ENCODE data around the gene ZDHHC14.
"Not testable (repeated sequence)": the region's sequence is repeated elsewhere in the genome, so short reads cannot be mapped to it uniquely, and the experiment has no call there.

Gene ZDHHC14

DNA sequence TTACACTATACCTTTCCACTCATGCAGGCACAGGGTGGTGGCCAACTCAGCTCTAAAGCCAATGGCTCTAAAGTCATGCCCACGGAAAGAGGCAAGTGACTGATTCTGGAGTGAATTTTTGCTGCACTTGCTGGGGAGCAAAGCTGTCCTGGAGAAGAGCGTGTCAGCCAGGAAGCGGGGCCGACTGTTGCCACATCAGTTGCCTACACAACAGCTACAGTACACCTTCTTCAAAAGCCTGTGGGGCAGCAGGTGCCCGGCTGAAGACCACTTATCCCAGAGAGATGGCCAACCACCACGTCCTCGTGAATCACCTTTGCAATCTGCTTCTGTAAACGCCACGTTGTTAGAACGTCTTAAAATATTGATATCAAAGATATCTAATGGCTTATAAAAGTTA lies 179.1 kb downstream of the ZDHHC14 start:
- in situ Hi-C loops (cut with MboI; ENCODE audit: low sequenced_read_pairs): not testable (repeated sequence)

GRCh38 chr6:157560691-157561413 lies 179.9 kb downstream of the ZDHHC14 start:
- H3K9me3 ChIP-seq: no peaks in the 10 kb centered on the region
- DNase-seq (ENCODE audit: low spot score in 2 of 2): no peak
- no peak overlapping the region for H3K4me3 ChIP-seq
- in situ Hi-C loops (cut with MboI; ENCODE audit: low sequenced_read_pairs): no loop called here
- no peaks in the 10 kb centered on the region for H3K36me3 ChIP-seq (replicated peaks)
- peaks cover under 1% of the 10 kb centered on the region; the same call in 1 of the 2 replicates for H3K4me1 ChIP-seq
- H3K27me3 ChIP-seq (ENCODE audit: low read depth): no peaks in the 10 kb centered on the region

More for the DNA sequence above, 179.1 kb downstream of the ZDHHC14 start:
- H3K4me1 ChIP-seq; H3K9me3 ChIP-seq; H3K27me3 ChIP-seq (ENCODE audit: low read depth); H3K36me3 ChIP-seq (replicated peaks); DNase-seq (ENCODE audit: low spot score in 2 of 2); H3K4me3 ChIP-seq: not testable (repeated sequence)

DNA sequence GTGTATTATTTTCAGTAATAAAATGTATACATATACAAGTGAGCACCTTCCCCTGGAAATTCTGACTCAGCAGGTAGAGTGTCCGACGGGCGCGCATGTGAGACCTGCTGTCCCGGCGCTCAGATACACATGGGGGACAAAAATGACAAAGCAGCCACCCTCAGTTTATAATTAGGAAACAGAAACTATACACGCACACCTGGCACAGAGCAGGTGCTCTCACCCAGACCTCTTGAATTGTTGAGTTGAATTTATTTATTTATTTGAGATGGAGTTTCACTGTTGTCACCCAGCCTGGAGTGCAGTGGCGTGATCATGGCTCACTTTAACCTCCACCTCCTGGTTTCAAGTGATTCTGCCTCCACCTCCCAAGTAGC lies 180.4 kb downstream of the ZDHHC14 start:
- Histone ChIP-seq H3K9me3 (no peaks in the 10 kb centered on the region), H3K36me3 (replicated peaks) (no peaks in the 10 kb centered on the region), H3K27me3 (ENCODE audit: low read depth) (no peaks in the 10 kb centered on the region), H3K4me1 (no peaks in the 10 kb centered on the region), H3K4me3 (no peak overlapping the region)
- DNase-seq (ENCODE audit: low spot score in 2 of 2): no peak
- in situ Hi-C loops (cut with MboI; ENCODE audit: low sequenced_read_pairs): no loop called here

- H3K27me3 ChIP-seq (ENCODE audit: low read depth): no peaks in the 10 kb centered on the region
- no peaks in the 10 kb centered on the region for H3K9me3 ChIP-seq
- DNase-seq (ENCODE audit: low spot score in 2 of 2): no peak
- H3K36me3 ChIP-seq (replicated peaks): no peaks in the 10 kb centered on the region
- no peak overlapping the region for H3K4me3 ChIP-seq
- H3K4me1 ChIP-seq: no peaks in the 10 kb centered on the region
- in situ Hi-C loops (cut with MboI; ENCODE audit: low sequenced_read_pairs): no loop called here
Measured at GRCh38 chr6:157561929-157562810, 181.2 kb downstream of the ZDHHC14 start.

DNA sequence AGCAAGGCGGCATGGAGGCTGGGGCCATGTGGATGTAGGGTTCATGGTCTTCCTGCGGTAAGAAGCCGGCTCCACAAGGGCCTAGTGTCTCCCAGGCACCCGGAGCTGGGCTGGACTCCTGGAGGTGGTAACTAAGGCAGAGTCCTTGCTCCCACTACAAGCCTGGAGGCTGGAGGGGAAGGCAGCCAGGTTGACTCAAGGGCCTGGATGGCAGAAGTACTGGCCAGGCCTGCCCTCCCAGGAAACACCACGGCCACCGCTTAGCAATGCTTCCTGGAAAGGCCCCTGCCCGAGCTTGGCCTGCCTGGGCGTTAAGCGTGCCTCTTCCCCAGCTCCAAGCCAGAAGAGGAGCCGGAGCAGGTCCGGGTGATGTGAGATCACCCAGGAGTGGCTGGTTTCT lies 182.0 kb downstream of the ZDHHC14 start:
- in situ Hi-C loops (cut with MboI; ENCODE audit: low sequenced_read_pairs): no loop called here
- H3K4me3 ChIP-seq: no peak overlapping the region
- no peaks in the 10 kb centered on the region for H3K4me1 ChIP-seq

DNA sequence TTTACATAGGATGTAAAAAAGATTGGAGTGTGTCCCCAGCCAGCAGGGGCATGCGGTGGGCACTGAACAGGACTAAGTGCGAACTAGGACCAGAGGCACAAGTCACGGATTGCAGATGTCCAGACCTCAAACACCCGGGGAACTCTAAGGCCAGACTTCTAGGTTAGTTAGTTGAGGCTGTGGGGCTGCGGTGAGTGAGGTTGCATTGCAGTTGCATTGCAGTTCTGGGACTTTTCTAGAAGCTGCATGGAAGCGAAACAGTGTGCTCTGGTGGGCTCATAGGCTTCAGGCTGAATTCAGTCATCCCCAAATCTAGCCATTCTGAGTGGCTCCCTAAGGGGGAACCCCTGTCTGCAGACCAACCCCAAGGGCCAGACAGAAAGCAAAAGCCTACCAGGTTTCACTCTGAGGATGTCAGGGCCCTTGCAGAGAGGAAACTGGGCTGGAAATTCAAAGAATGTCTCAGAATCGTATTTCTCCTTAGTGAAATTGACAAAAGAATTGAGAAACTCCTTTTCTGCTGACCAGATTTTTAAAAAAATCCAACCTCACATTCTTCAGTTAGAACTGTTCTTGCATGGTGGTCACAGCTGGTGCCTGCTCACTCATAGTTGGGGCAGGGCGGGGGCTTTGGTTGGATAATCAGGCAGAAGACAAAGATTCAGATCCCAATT lies 182.8 kb downstream of the ZDHHC14 start:
- in situ Hi-C loops (cut with MboI; ENCODE audit: low sequenced_read_pairs): no loop called here

More for the DNA sequence above, 182.0 kb downstream of the ZDHHC14 start:
- Histone ChIP-seq H3K9me3 (no peaks in the 10 kb centered on the region), H3K36me3 (replicated peaks) (no peaks in the 10 kb centered on the region), H3K27me3 (ENCODE audit: low read depth) (no peaks in the 10 kb centered on the region)
- no peak for DNase-seq (ENCODE audit: low spot score in 2 of 2)

GRCh38 chr6:157568702-157569101 lies 187.7 kb downstream of the ZDHHC14 start:
- Histone ChIP-seq H3K36me3 (replicated peaks) (no peaks in the 10 kb centered on the region), H3K27me3 (ENCODE audit: low read depth) (no peaks in the 10 kb centered on the region), H3K9me3 (peaks cover 2% of the 10 kb centered on the region; the same call in 1 of the 2 replicates), H3K4me1 (peaks cover 10% of the 10 kb centered on the region), H3K4me3 (no peak overlapping the region)
- DNase-seq (ENCODE audit: low spot score in 2 of 2): no peak
- in situ Hi-C loops (cut with MboI; ENCODE audit: low sequenced_read_pairs): no loop called here

More for the DNA sequence above, 182.8 kb downstream of the ZDHHC14 start:
- H3K36me3 ChIP-seq (replicated peaks): no peaks in the 10 kb centered on the region
- H3K4me3 ChIP-seq: no peak overlapping the region
- H3K9me3 ChIP-seq: peaks cover 2% of the 10 kb centered on the region; the same call in 1 of the 2 replicates
- DNase-seq (ENCODE audit: low spot score in 2 of 2): no peak
- no peaks in the 10 kb centered on the region for H3K27me3 ChIP-seq (ENCODE audit: low read depth)
- H3K4me1 ChIP-seq: no peaks in the 10 kb centered on the region

GRCh38 chr6:157569543-157569942 lies 188.6 kb downstream of the ZDHHC14 start:
- H3K4me1 ChIP-seq: peaks cover 10% of the 10 kb centered on the region
- in situ Hi-C loops (cut with MboI; ENCODE audit: low sequenced_read_pairs): no loop called here
- H3K27me3 ChIP-seq (ENCODE audit: low read depth): no peaks in the 10 kb centered on the region
- H3K4me3 ChIP-seq: no peak overlapping the region
- H3K9me3 ChIP-seq: peaks cover 2% of the 10 kb centered on the region; the same call in 1 of the 2 replicates
- H3K36me3 ChIP-seq (replicated peaks): no peaks in the 10 kb centered on the region
- DNase-seq (ENCODE audit: low spot score in 2 of 2): no peak

- H3K27me3 ChIP-seq (ENCODE audit: low read depth): no peaks in the 10 kb centered on the region
- in situ Hi-C loops (cut with MboI; ENCODE audit: low sequenced_read_pairs): no loop called here
- DNase-seq (ENCODE audit: low spot score in 2 of 2): peak in 1 of 2 experiments; percentile 21
- peaks cover 2% of the 10 kb centered on the region; the same call in 1 of the 2 replicates for H3K9me3 ChIP-seq
- H3K36me3 ChIP-seq (replicated peaks): no peaks in the 10 kb centered on the region
- H3K4me3 ChIP-seq: no peak overlapping the region
- H3K4me1 ChIP-seq: peaks cover 10% of the 10 kb centered on the region
Measured at GRCh38 chr6:157570104-157570503, 189.1 kb downstream of the ZDHHC14 start.

DNA sequence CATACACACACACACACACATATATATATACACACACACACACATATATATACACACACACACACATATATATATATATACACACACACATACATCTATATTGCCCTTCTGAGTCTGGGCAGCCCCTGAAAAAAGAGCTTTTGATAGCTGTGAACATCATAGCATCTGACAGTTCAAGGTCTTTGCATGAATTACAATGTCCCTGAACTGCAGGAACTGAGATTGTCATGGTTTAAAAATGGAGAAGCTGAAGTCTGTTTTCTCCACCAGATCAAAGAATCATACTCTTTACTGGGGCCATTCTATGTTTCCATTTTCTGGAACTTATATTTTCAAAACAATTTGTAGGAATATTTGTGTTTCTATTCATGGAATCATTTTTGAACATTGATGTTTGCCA lies 189.8 kb downstream of the ZDHHC14 start:
- Histone ChIP-seq H3K9me3 (peaks cover 2% of the 10 kb centered on the region; the same call in 1 of the 2 replicates), H3K27me3 (ENCODE audit: low read depth) (no peaks in the 10 kb centered on the region), H3K4me1 (peaks cover 10% of the 10 kb centered on the region), H3K36me3 (replicated peaks) (no peaks in the 10 kb centered on the region), H3K4me3 (no peak overlapping the region)
- DNase-seq (ENCODE audit: low spot score in 2 of 2): no peak
- in situ Hi-C loops (cut with MboI; ENCODE audit: low sequenced_read_pairs): no loop called here

DNA sequence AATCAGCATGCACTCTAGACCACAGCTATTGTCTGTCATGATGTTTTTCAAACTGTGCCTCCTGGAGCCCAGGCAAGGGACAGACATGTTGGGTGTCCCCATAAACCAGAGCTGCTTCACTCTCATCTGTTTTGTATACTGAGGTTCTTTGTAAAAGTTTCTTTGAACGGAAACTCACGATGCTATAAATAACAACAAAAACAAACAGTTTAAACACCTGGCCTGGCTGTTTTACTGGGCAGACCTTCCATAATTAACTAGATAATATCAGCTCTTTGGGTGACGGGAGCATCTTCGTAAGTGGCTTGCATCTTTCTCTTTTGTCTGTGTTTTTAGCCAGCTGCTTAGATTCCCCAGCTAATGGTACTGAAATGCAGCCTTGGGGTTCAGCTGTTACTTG lies 190.3 kb downstream of the ZDHHC14 start:
- Histone ChIP-seq H3K9me3 (peaks cover 2% of the 10 kb centered on the region; the same call in 1 of the 2 replicates), H3K4me3 (no peak overlapping the region), H3K4me1 (peaks cover 10% of the 10 kb centered on the region), H3K27me3 (ENCODE audit: low read depth) (no peaks in the 10 kb centered on the region), H3K36me3 (replicated peaks) (no peaks in the 10 kb centered on the region)
- no peak for DNase-seq (ENCODE audit: low spot score in 2 of 2)
- in situ Hi-C loops (cut with MboI; ENCODE audit: low sequenced_read_pairs): no loop called here

- H3K4me1 ChIP-seq: peaks cover 10% of the 10 kb centered on the region
- H3K9me3 ChIP-seq: peaks cover 2% of the 10 kb centered on the region; the same call in 1 of the 2 replicates
- no peak for DNase-seq (ENCODE audit: low spot score in 2 of 2)
- in situ Hi-C loops (cut with MboI; ENCODE audit: low sequenced_read_pairs): no loop called here
- no peaks in the 10 kb centered on the region for H3K36me3 ChIP-seq (replicated peaks)
- no peaks in the 10 kb centered on the region for H3K27me3 ChIP-seq (ENCODE audit: low read depth)
- H3K4me3 ChIP-seq: no peak overlapping the region
Measured at GRCh38 chr6:157571950-157572349, 191.0 kb downstream of the ZDHHC14 start.

DNA sequence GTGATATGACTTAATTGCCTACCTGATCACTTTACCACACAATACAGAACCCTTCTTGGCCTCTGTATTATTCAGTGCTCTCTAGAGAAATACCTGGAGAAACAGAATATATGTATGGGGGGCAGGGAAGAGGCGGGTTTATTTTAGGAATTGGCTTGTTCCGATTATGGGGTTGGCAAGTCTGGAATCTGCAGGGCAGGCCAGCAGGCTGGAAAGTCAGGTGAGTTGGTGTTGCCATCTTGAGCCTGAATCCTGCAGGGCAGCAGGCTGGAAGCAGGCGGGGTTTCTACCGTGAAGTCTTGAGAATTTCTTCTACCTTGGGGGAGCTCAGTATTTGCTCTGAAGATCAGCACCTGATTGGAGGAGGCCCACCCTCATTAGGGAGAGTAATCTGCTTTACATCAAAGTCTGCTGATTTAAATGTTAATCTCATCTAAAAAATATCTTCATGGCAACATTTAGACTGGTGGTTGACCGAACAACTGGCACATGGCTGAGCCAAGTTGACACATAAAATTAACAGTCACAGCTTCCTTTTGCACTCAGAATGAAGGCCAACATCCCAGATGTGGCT lies 193.9 kb downstream of the ZDHHC14 start:
- no peaks in the 10 kb centered on the region for H3K27me3 ChIP-seq (ENCODE audit: low read depth)
- in situ Hi-C loops (cut with MboI; ENCODE audit: low sequenced_read_pairs): no loop called here
- no peak for DNase-seq (ENCODE audit: low spot score in 2 of 2)
- H3K36me3 ChIP-seq (replicated peaks): no peaks in the 10 kb centered on the region
- H3K9me3 ChIP-seq: no peaks in the 10 kb centered on the region
- peaks cover 5% of the 10 kb centered on the region for H3K4me1 ChIP-seq
- no peak overlapping the region for H3K4me3 ChIP-seq

All from HAP-1 (cell line).